HCT116 (cell line): ENCODE data around the gene ARHGAP12. TPM values are rescaled to one million over a fixed set of nuclear protein-coding genes. Genes with fewer than 3 reads are reported as not detected.

Source experiments
- ATAC-seq: fragments of 200-7000 bp; cut with Tn5 transposase; 2 replicates; pipeline ENCODE4 v1.9.1; 2020; ENCODE audit warnings: mild to moderate bottlenecking, moderate library complexity
- BruUV-seq: library from RNA; stranded (reverse); fragments of 400-500 nt; replicated peaks from 2 replicates; lab custom pipeline; 2021; lab: Mats Ljungman, UMichigan
- CTCF ChIA-PET: fragments of 300-600 bp; sonication (Branson Sonifier 250); formaldehyde crosslinking; loops from one replicate; lab custom pipeline; 2021; ENCODE audit warnings: antibody characterized with exemption; lab: Charles Lee
- POLR2A ChIA-PET: fragments of 300-600, 350-600 bp; sonication (Branson Sonifier 250); formaldehyde crosslinking; loops from one replicate; lab custom pipeline; 2021; ENCODE audit warnings: antibody characterized with exemption; lab: Charles Lee
- RAD21 ChIA-PET, 2 experiments: fragments of 300-600 bp; sonication (Branson Sonifier 250); formaldehyde crosslinking; loops; one replicate each; lab custom pipeline; 2023; ENCODE audit warnings: low total read pairs in 2 of 2; ENCODE audit not compliant: uncharacterized antibody in 2 of 2, unreplicated experiment in 2 of 2, low non-redundant PET in 1 of 2; lab: Charles Lee
- DNase-seq: peaks from one replicate; pipeline ENCODE4 v3.0.0-alpha.2; 2010; ENCODE audit warnings: low read depth, low spot score
- H2AFZ ChIP-seq: fragments of 200-600 bp; shearing (Covaris generic), sonication (generic); 2 replicates; pipeline ENCODE4 v1.6.1; 2017; ENCODE audit warnings: low read depth, mixed run types, mixed read lengths, antibody characterized with exemption, low read length; ENCODE audit not compliant: poor library complexity, severe bottlenecking
- H3K27ac ChIP-seq: 2 replicates; pipeline ENCODE4 v1.5.1; 2012; ENCODE audit warnings: low read depth, low read length
- H3K27me3 ChIP-seq: fragments of 200-600 bp; sonication (generic); 2 replicates; pipeline ENCODE4 v1.6.1; 2016; ENCODE audit warnings: mixed run types, low read length, mixed read lengths; ENCODE audit not compliant: insufficient read depth
- H3K36me3 ChIP-seq, 2 experiments: fragments of 200-500 bp in 1 of 2; fragments of 200-600 bp in 1 of 2; sonication (Bioruptor generic) in 1 of 2; sonication (generic) in 1 of 2; 2 replicates each; pipeline versions ENCODE4 v1.5.1 to v1.6.1; 2014 to 2016; ENCODE audit warnings: low read length in 2 of 2, inconsistent platforms in 1 of 2, mixed read lengths in 1 of 2, mixed run types in 1 of 2; ENCODE audit not compliant: insufficient read depth in 2 of 2, control insufficient read depth in 1 of 2
- H3K4me1 ChIP-seq, 2 experiments: fragments of 200-600 bp in 1 of 2; sonication (generic) in 1 of 2; 2 replicates each; pipeline versions ENCODE4 v1.5.1 to v1.6.1; 2012 to 2017; ENCODE audit warnings: low read length in 2 of 2, inconsistent platforms in 1 of 2, mild to moderate bottlenecking in 1 of 2, mixed read lengths in 1 of 2, mixed run types in 1 of 2, moderate library complexity in 1 of 2; ENCODE audit not compliant: insufficient read depth in 2 of 2, control insufficient read depth in 1 of 2
- H3K4me2 ChIP-seq: fragments of 200-600 bp; sonication (generic); 2 replicates; pipeline ENCODE4 v1.6.1; 2017; ENCODE audit warnings: mixed run types, low read length, mixed read lengths
- H3K4me3 ChIP-seq, 2 experiments: fragments of 200-600 bp in 1 of 2; sonication (generic) in 1 of 2; replicated peaks in 1 of 2; 2 replicates each; pipeline ENCODE4 v1.5.1; 2011 to 2016; ENCODE audit warnings: low read length in 2 of 2, control low read depth in 1 of 2, low read depth in 1 of 2, mild to moderate bottlenecking in 1 of 2, mixed read lengths in 1 of 2, mixed run types in 1 of 2
- H3K79me2 ChIP-seq: fragments of 200-600 bp; sonication (generic); 2 replicates; pipeline ENCODE4 v1.6.1; 2017; ENCODE audit warnings: mild to moderate bottlenecking, mixed run types, low read length, moderate library complexity, mixed read lengths; ENCODE audit not compliant: insufficient read depth
- H3K9ac ChIP-seq: fragments of 200-600 bp; sonication (generic); 2 replicates; pipeline ENCODE4 v1.6.1; 2016; ENCODE audit warnings: low read length, mixed read lengths
- H3K9me2 ChIP-seq: fragments of 200-600 bp; sonication (generic), shearing (Covaris generic); 2 replicates; pipeline ENCODE4 v1.6.1; 2017; ENCODE audit warnings: mixed run types, mild to moderate bottlenecking, moderate library complexity; ENCODE audit not compliant: insufficient read depth
- H3K9me3 ChIP-seq, 2 experiments: fragments of 200-500 bp in 1 of 2; fragments of 200-600 bp in 1 of 2; sonication (Bioruptor generic) in 1 of 2; sonication (generic) in 1 of 2; 2 replicates each; pipeline ENCODE4 v1.6.1; 2014 to 2017; ENCODE audit warnings: low read length in 2 of 2, mixed read lengths in 2 of 2, inconsistent platforms in 1 of 2, low read depth in 1 of 2, mild to moderate bottlenecking in 1 of 2, mixed run types in 1 of 2, moderate library complexity in 1 of 2; ENCODE audit not compliant: control insufficient read depth in 1 of 2, insufficient read depth in 1 of 2
- H4K20me1 ChIP-seq: fragments of 200-600 bp; sonication (generic), shearing (Covaris generic); 2 replicates; pipeline ENCODE4 v1.6.1; 2017; ENCODE audit warnings: mixed run types, mild to moderate bottlenecking, moderate library complexity; ENCODE audit not compliant: insufficient read depth
- CEBPB ChIP-seq: IDR thresholded peaks from 2 replicates; pipeline ENCODE4 v1.6.1; 2012; ENCODE audit warnings: low read depth
- EGR1 ChIP-seq: IDR thresholded peaks from 2 replicates; pipeline ENCODE4 v1.6.1; 2012; ENCODE audit warnings: low read depth
- EZH2 ChIP-seq: fragments of 200-600 bp; sonication (generic); IDR thresholded peaks from 2 replicates; pipeline ENCODE4 v1.6.1; 2017; ENCODE audit warnings: antibody characterized with exemption, mixed run types
- EZH2phosphoT487 ChIP-seq: fragments of 200-600 bp; IDR thresholded peaks from 2 replicates; pipeline ENCODE4 v1.6.1; 2018; ENCODE audit warnings: antibody characterized with exemption, borderline replicate concordance
- POLR2A ChIP-seq: IDR thresholded peaks from 2 replicates; pipeline ENCODE4 v1.7.0; 2011; ENCODE audit warnings: borderline replicate concordance; ENCODE audit not compliant: insufficient read depth, insufficient read length; ENCODE audit errors: extremely low read depth
- ZFX ChIP-seq: fragments of 450-650 bp; IDR thresholded peaks from 2 replicates; pipeline ENCODE4 v1.6.1; 2017
- intact Hi-C: fragments of 100-400 bp; cut with micrococcal nuclease; formaldehyde crosslinking; loops from 2 replicates; pipeline ENCODE4 v1.10.0; 2022
- total RNA-seq: library from RNA; stranded (reverse); gene quantifications from one replicate; pipeline ENCODE4 v1.2.1, GENCODE V29; 2021; ENCODE audit not compliant: unreplicated experiment
- TF ChIP-seq, protein P1 (sequence below): IDR thresholded peaks from 2 replicates; pipeline ENCODE4 v1.6.1; 2012
- TF ChIP-seq, protein P2 (sequence below): IDR thresholded peaks from 2 replicates; pipeline ENCODE4 v1.6.1; 2011; ENCODE audit warnings: mild to moderate bottlenecking, low read length, moderate library complexity; ENCODE audit not compliant: insufficient replicate concordance; ENCODE audit errors: extremely low read depth

The ARHGAP12 gene
- total RNA-seq, 1 experiment from 2014 or later = 80.3 TPM

DNA sequence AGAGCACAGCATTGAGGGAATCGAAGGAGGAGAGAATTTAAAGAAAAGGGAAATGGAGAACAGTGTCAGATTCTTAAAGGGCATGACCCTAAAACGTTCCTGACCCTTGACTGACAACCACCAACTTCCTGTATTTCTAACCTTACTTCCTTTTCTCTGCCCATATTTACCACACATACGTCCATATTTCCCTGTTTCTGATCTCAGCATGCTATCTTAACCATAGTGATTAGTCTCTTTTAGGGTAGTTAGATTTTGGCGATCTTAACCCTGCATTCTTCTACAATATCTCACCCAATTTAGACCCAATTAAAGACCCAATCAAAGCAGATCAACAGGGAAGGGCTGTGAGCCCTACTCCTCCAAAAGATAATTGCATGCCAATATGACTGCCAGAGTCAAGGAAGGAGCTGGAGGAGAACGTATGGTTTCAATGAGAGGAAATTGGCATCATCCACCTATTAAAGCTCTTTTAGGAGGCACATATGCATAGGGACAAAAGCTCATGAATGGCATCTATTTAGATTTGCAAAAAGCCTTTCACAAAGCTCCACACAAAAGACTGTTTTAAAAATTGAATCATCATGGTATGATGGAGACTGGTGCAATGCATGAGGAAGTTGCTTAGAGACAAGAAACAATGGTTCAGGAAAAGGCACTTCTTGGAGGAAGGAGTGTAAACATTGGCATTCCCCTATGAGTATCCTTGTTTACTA lies 49.0 kb upstream of the ARHGAP12 start:
- no peaks in the 10 kb centered on the region for H3K9me3 ChIP-seq
- H2AFZ ChIP-seq = no peak overlapping the region
- TF ChIP-seq EGR1 = no peak
- TF ChIP-seq ZFX = no peak
- TF ChIP-seq EZH2phosphoT487 = no peak
- TF ChIP-seq, protein P1, sequence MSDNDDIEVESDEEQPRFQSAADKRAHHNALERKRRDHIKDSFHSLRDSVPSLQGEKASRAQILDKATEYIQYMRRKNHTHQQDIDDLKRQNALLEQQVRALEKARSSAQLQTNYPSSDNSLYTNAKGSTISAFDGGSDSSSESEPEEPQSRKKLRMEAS = no peak
- no peak for TF ChIP-seq CEBPB
- TF ChIP-seq POLR2A = no peak
- TF ChIP-seq EZH2 = no peak
- TF ChIP-seq, protein P2, sequence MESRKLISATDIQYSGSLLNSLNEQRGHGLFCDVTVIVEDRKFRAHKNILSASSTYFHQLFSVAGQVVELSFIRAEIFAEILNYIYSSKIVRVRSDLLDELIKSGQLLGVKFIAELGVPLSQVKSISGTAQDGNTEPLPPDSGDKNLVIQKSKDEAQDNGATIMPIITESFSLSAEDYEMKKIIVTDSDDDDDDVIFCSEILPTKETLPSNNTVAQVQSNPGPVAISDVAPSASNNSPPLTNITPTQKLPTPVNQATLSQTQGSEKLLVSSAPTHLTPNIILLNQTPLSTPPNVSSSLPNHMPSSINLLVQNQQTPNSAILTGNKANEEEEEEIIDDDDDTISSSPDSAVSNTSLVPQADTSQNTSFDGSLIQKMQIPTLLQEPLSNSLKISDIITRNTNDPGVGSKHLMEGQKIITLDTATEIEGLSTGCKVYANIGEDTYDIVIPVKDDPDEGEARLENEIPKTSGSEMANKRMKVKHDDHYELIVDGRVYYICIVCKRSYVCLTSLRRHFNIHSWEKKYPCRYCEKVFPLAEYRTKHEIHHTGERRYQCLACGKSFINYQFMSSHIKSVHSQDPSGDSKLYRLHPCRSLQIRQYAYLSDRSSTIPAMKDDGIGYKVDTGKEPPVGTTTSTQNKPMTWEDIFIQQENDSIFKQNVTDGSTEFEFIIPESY = no peak
- ATAC-seq (no peak), DNase-seq (no peak)
- peaks cover 3 to 18% of the 10 kb centered on the region in 2 experiments for H3K4me1 ChIP-seq
- H3K4me3 ChIP-seq = no peak overlapping the region
- no peak overlapping the region for H3K9ac ChIP-seq
- H4K20me1 ChIP-seq = no peaks in the 10 kb centered on the region
- intact Hi-C loops = no loop called here
- ChIA-PET POLR2A (no interaction called here), CTCF (no interaction called here), RAD21 (no interaction called here)
- H3K4me2 ChIP-seq = no peak overlapping the region
- no peaks in the 10 kb centered on the region for H3K79me2 ChIP-seq
- H3K27me3 ChIP-seq = no peaks in the 10 kb centered on the region
- no peaks in the 10 kb centered on the region for H3K9me2 ChIP-seq
- no peaks in the 10 kb centered on the region for H3K36me3 ChIP-seq
- no peak overlapping the region for H3K27ac ChIP-seq
- BruUV-seq = no TSS peak
